Stomach (tissue), 4 donors: Measurements from ENCODE around the gene FAM20C.

Experiments used
- CTCF ChIP-seq, 7 experiments: fragments of 450-650 bp in 4 of 7; fragments of 200-600 bp in 3 of 7; sonication (generic) in 3 of 7; IDR thresholded peaks; one replicate each; pipeline ENCODE4 v1.5.1; 2016 to 2019; ENCODE audit warnings: antibody characterized with exemption in 7 of 7, control low read depth in 2 of 7, mild to moderate bottlenecking in 1 of 7
- EP300 ChIP-seq: sonication (generic); formaldehyde crosslinking; IDR thresholded peaks from one replicate; pipeline ENCODE4 v1.6.1; 2017; ENCODE audit warnings: antibody characterized with exemption
- POLR2A ChIP-seq, 4 donors: fragments of 450-650 bp; IDR thresholded peaks; one replicate each; pipeline ENCODE4 v1.6.1; 2016; ENCODE audit warnings: antibody characterized with exemption in 4 of 4, control low read depth in 2 of 4, mild to moderate bottlenecking in 1 of 4, moderate library complexity in 1 of 4

- TF ChIP-seq CTCF (IDR thresholded peaks at IDR 0.05): no peak
- TF ChIP-seq POLR2A (IDR thresholded peaks at IDR 0.05): no peak
- no peak for TF ChIP-seq EP300
Measured at GRCh38 chr7:216360-217300, 24.3 kb downstream of the FAM20C start.
